GM06990 (cell line): Measurements from ENCODE around the gene CNGB1.

Experiments
- DNase-seq: peaks from one replicate; pipeline ENCODE4 v3.0.0-alpha.2; 2011; ENCODE audit not compliant: insufficient read length; ENCODE audit errors: extremely low read depth
- H3K27me3 ChIP-seq: replicated peaks from 2 replicates; pipeline ENCODE4 v1.6.0; 2011; ENCODE audit warnings: low read length; ENCODE audit not compliant: control insufficient read depth, insufficient read depth
- H3K36me3 ChIP-seq: 2 replicates; pipeline ENCODE4 v1.5.1; 2011; ENCODE audit warnings: low read length; ENCODE audit not compliant: control insufficient read depth, insufficient read depth
- H3K4me3 ChIP-seq: replicated peaks from 2 replicates; pipeline ENCODE4 v1.5.1; 2011; ENCODE audit warnings: low read depth, mild to moderate bottlenecking, control low read depth, low read length
- CTCF ChIP-seq: IDR thresholded peaks from 2 replicates; pipeline ENCODE4 v1.5.1; 2011; ENCODE audit warnings: low read length, control low read depth, mild to moderate bottlenecking, inconsistent platforms; ENCODE audit not compliant: insufficient read depth, poor library complexity, severe bottlenecking

CNGB1 gene

GRCh38 chr16:57834936-57835335 is 136.0 kb downstream of the CNGB1 start:
- H3K36me3 ChIP-seq = no peaks in the 10 kb centered on the region
- H3K4me3 ChIP-seq = no peak overlapping the region
- TF ChIP-seq CTCF = no peak
- peaks cover 2% of the 10 kb centered on the region; the same call in 1 of the 2 replicates for H3K27me3 ChIP-seq
- no peak for DNase-seq
